Nephron (organoid): ENCODE results near the gene MEMO1.

ENCODE experiments used
- H3K27ac Mint-ChIP-seq, 3 experiments: 2 replicates each; pipeline ENCODE4 v1.8.0; 2020; ENCODE audit warnings: mixed read lengths in 3 of 3, mild to moderate bottlenecking in 2 of 3, moderate library complexity in 1 of 3
- H3K27me3 Mint-ChIP-seq: 2 replicates; pipeline ENCODE4 v1.8.0; 2021; ENCODE audit warnings: low read depth, mild to moderate bottlenecking, moderate library complexity, mixed read lengths
- H3K36me3 Mint-ChIP-seq: 2 replicates; pipeline ENCODE4 v1.8.0; 2020; ENCODE audit warnings: low read depth, mixed read lengths
- H3K4me1 Mint-ChIP-seq: 2 replicates; pipeline ENCODE4 v1.8.0; 2020; ENCODE audit warnings: mixed read lengths
- H3K4me3 Mint-ChIP-seq, 3 experiments: 2 replicates each; pipeline ENCODE4 v1.8.0; 2020; ENCODE audit warnings: mild to moderate bottlenecking in 3 of 3, mixed read lengths in 3 of 3, moderate library complexity in 2 of 3
- H3K9me3 Mint-ChIP-seq: 2 replicates; pipeline ENCODE4 v1.8.0; 2020; ENCODE audit warnings: mixed read lengths
- CTCF ChIP-seq, 3 experiments: fragments of 200-600 bp; sonication (generic); IDR thresholded peaks; one replicate each; pipeline ENCODE4 v1.5.0; 2021; ENCODE audit warnings: antibody characterized with exemption in 3 of 3; ENCODE audit not compliant: unreplicated experiment in 3 of 3

The MEMO1 gene

GRCh38 chr2:31980674-31981356 lies 30.0 kb downstream of the MEMO1 start:
- Mint-ChIP-seq H3K27me3 (no peaks in the 10 kb centered on the region), H3K9me3 (no peaks in the 10 kb centered on the region), H3K4me3 (no peak overlapping the region), H3K27ac (no peak overlapping the region), H3K36me3 (peaks cover 12% of the 10 kb centered on the region), H3K4me1 (peaks cover 6% of the 10 kb centered on the region)
- TF ChIP-seq CTCF (IDR thresholded peaks at IDR 0.05; ENCODE audit: unreplicated experiment in 3 of 3): no peak

GRCh38 chr2:31979956-31980355 lies 30.9 kb downstream of the MEMO1 start:
- no peaks in the 10 kb centered on the region for H3K27me3 Mint-ChIP-seq
- no peak overlapping the region for H3K4me3 Mint-ChIP-seq
- H3K36me3 Mint-ChIP-seq: peaks cover 12% of the 10 kb centered on the region
- TF ChIP-seq CTCF (IDR thresholded peaks at IDR 0.05; ENCODE audit: unreplicated experiment in 3 of 3): no peak
- H3K4me1 Mint-ChIP-seq: peaks cover 6% of the 10 kb centered on the region
- no peak overlapping the region for H3K27ac Mint-ChIP-seq
- H3K9me3 Mint-ChIP-seq: no peaks in the 10 kb centered on the region

GRCh38 chr2:31979018-31979417 lies 31.8 kb downstream of the MEMO1 start:
- no peak for TF ChIP-seq CTCF (IDR thresholded peaks at IDR 0.05; ENCODE audit: unreplicated experiment in 3 of 3)
- Mint-ChIP-seq H3K4me3 (no peak overlapping the region), H3K4me1 (peaks cover 4% of the 10 kb centered on the region), H3K27me3 (no peaks in the 10 kb centered on the region), H3K9me3 (no peaks in the 10 kb centered on the region), H3K36me3 (peaks cover 7% of the 10 kb centered on the region), H3K27ac (no peak overlapping the region)

- H3K9me3 Mint-ChIP-seq: no peaks in the 10 kb centered on the region
- TF ChIP-seq CTCF (IDR thresholded peaks at IDR 0.05; ENCODE audit: unreplicated experiment in 3 of 3): no peak
- H3K27me3 Mint-ChIP-seq: no peaks in the 10 kb centered on the region
- H3K36me3 Mint-ChIP-seq: peaks cover 3% of the 10 kb centered on the region
- no peaks in the 10 kb centered on the region for H3K4me1 Mint-ChIP-seq
- H3K4me3 Mint-ChIP-seq: no peak overlapping the region
- no peak overlapping the region for H3K27ac Mint-ChIP-seq
Measured at GRCh38 chr2:31978436-31978835, 32.4 kb downstream of the MEMO1 start.

- no peak for TF ChIP-seq CTCF (IDR thresholded peaks at IDR 0.05; ENCODE audit: unreplicated experiment in 3 of 3)
Measured at GRCh38 chr2:31973665-31974064, 37.1 kb downstream of the MEMO1 start.

GRCh38 chr2:31972059-31972458 lies 38.7 kb downstream of the MEMO1 start:
- Mint-ChIP-seq H3K27me3 (no peaks in the 10 kb centered on the region), H3K4me1 (no peaks in the 10 kb centered on the region), H3K9me3 (no peaks in the 10 kb centered on the region), H3K4me3 (no peak overlapping the region), H3K36me3 (no peaks in the 10 kb centered on the region), H3K27ac (no peak overlapping the region)
- no peak for TF ChIP-seq CTCF (IDR thresholded peaks at IDR 0.05; ENCODE audit: unreplicated experiment in 3 of 3)

More at GRCh38 chr2:31973665-31974064, 37.1 kb downstream of the MEMO1 start:
- no peak overlapping the region for H3K4me3 Mint-ChIP-seq
- no peaks in the 10 kb centered on the region for H3K4me1 Mint-ChIP-seq
- H3K27ac Mint-ChIP-seq: no peak overlapping the region
- no peaks in the 10 kb centered on the region for H3K27me3 Mint-ChIP-seq
- no peaks in the 10 kb centered on the region for H3K9me3 Mint-ChIP-seq
- no peaks in the 10 kb centered on the region for H3K36me3 Mint-ChIP-seq
